GM10266 (cell line): ENCODE results near the gene IL20RA.

Experiments used
- DNase-seq: peaks from one replicate; pipeline ENCODE4 v3.0.0; 2012; ENCODE audit errors: extremely low spot score
- CTCF ChIP-seq: IDR thresholded peaks from 2 replicates; pipeline ENCODE4 v1.5.1; 2012; ENCODE audit warnings: mild to moderate bottlenecking, low read depth; ENCODE audit not compliant: control insufficient read depth, insufficient read depth; ENCODE audit errors: missing control alignments

IL20RA gene

GRCh38 chr6:136956590-136957544 is 87.9 kb downstream of the IL20RA start:
- no peak for DNase-seq

GRCh38 chr6:136955123-136955522 is 89.6 kb downstream of the IL20RA start:
- DNase-seq = no peak
- no peak for TF ChIP-seq CTCF

More at GRCh38 chr6:136956590-136957544, 87.9 kb downstream of the IL20RA start:
- no peak for TF ChIP-seq CTCF

GRCh38 chr6:136952714-136953260 is 92.0 kb downstream of the IL20RA start:
- TF ChIP-seq CTCF = no peak

GRCh38 chr6:136950436-136951126 is 94.2 kb downstream of the IL20RA start:
- no peak for DNase-seq
- no peak for TF ChIP-seq CTCF

More at GRCh38 chr6:136952714-136953260, 92.0 kb downstream of the IL20RA start:
- no peak for DNase-seq
